Esophagus squamous epithelium (tissue), 4 donors: ENCODE results near the gene NAA80.

Experiments used
- CTCF ChIP-seq, 6 experiments: fragments of 450-650 bp in 4 of 6; fragments of 200-600 bp in 2 of 6; sonication (generic) in 2 of 6; IDR thresholded peaks; one replicate each; pipeline ENCODE4 v1.5.1; 2016 to 2019; ENCODE audit warnings: antibody characterized with exemption in 6 of 6, mild to moderate bottlenecking in 4 of 6, moderate library complexity in 4 of 6
- POLR2A ChIP-seq, 4 donors: fragments of 450-650 bp; IDR thresholded peaks; one replicate each; pipeline ENCODE4 v1.6.1; 2017; ENCODE audit warnings: antibody characterized with exemption in 4 of 4, mild to moderate bottlenecking in 4 of 4, moderate library complexity in 3 of 4

DNA sequence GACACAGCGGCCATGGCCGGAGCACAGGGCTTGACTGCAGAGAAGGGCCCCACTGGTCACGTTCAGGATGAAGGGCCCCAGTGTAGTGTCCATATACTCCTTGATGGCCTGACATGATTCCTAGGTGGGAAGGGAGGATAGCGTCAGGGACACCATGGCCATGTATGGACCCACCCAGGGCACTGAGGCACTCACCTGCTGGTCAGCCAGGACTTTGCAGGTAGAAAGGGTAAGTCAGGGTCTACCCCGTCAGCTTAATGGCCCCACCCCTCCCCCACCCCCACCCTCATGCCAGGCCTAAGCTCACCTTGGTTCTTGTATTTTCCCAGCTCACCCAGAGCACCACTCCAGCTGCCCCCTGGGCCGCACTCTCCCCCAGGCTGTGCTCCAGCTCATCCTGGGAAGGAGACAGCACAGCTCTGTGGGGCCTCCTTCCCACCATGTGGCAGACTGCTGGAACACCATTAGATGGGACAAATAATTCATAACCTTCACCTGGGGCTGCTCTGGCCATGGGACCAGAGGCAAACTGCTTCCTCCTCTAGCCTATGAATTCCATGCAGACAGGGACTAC, 1.6 kb upstream of the NAA80 start:
- no peak for TF ChIP-seq CTCF (IDR thresholded peaks at IDR 0.05)
- TF ChIP-seq POLR2A (IDR thresholded peaks at IDR 0.05) = no peak
